ENCODE data around the gene TMEM86A. TPM values are rescaled to one million over a fixed set of nuclear protein-coding genes. Genes with fewer than 3 reads are reported as not detected.

TMEM86A gene, protein sequence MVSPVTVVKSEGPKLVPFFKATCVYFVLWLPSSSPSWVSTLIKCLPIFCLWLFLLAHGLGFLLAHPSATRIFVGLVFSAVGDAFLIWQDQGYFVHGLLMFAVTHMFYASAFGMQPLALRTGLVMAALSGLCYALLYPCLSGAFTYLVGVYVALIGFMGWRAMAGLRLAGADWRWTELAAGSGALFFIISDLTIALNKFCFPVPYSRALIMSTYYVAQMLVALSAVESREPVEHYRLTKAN
- 0.09 and 0.24 TPM in 2 replicates for total RNA-seq (2021)
- percentile 16 among the genes with signal in this experiment for Bru-seq, nascent RNA
- BruChase-seq, experiment 1, labeled RNA remaining after a 2-hour chase, result not detected
- BruChase-seq, experiment 2, labeled RNA remaining after a 6-hour chase, result percentile 10 among the genes with signal in this experiment
- long read RNA-seq, partial matches to known transcripts, result 0 of 1 reads
- long read RNA-seq, other reads (novel, unspliced or antisense), result 0 of 1 reads

DNA sequence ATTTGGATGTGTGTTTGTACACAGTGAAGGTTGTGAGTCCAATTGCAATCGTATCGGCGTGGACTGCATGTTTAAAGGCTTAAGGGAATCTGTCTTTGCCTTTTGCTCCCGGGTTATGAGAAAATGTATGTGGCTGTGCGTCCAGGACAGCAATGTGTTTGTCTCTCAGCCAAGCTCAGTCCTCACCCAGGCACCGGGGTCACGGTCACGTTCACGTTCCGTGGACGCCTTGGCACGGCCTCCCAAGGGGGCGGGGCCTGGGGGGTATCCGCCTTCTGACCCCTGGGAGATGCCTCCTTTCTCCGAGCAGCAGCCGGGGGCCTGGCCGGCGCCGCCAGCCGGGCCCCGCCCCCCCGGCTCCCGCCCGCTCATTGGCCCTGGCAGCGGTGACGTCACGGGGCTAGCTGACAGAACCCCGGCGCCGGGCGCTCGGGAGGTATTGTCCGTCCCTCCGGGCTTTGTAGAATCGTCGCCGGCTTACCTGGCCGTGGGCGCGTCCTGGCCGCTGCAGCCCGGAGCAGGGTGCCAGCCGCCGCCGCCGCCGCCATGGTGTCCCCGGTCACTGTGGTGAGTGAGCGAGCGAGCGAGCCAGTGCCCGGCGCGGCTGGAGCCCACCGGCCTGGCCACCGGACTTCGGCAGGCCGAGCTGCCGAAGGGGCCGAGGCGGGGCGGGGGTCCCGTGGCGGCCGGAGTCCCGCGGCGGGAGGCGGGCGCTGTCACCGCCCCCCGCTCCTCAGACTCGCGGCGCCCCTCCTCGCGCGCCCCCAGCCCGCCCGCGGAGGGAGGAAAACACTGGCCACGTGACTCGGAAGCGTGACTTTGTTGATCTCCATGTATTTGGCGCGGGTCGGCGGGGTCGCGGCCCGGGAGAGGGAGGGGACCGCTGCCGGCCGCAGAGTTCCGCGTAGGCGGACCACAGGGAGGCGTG lies at the start of gene TMEM86A:
Gene TMEM86A, plus strand, starts transcription at position 439 of the 928 bp plus-strand sequence. Its CDS starts 108 bp downstream, at position 547.
- DNase-seq (ENCODE audit: low spot score), result peak; percentile 81
- no peaks in the 10 kb centered on the region for H3K36me3 ChIP-seq (ENCODE audit: insufficient read depth, low read length, poor library complexity, severe bottlenecking)
- TF ChIP-seq, protein P1, sequence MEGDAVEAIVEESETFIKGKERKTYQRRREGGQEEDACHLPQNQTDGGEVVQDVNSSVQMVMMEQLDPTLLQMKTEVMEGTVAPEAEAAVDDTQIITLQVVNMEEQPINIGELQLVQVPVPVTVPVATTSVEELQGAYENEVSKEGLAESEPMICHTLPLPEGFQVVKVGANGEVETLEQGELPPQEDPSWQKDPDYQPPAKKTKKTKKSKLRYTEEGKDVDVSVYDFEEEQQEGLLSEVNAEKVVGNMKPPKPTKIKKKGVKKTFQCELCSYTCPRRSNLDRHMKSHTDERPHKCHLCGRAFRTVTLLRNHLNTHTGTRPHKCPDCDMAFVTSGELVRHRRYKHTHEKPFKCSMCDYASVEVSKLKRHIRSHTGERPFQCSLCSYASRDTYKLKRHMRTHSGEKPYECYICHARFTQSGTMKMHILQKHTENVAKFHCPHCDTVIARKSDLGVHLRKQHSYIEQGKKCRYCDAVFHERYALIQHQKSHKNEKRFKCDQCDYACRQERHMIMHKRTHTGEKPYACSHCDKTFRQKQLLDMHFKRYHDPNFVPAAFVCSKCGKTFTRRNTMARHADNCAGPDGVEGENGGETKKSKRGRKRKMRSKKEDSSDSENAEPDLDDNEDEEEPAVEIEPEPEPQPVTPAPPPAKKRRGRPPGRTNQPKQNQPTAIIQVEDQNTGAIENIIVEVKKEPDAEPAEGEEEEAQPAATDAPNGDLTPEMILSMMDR (conservative IDR thresholded peaks at IDR 0.05; ENCODE audit: low read depth, low read length), result no peak
- no peak for TF ChIP-seq EZH2 (IDR thresholded peaks at IDR 0.05; ENCODE audit: borderline replicate concordance, low read depth, low read length, poor library complexity, severe bottlenecking)
- no TSS peak for BruUV-seq (replicated peaks)
- peak within 1 kb of the TSS; percentile 59 for H3K4me3 ChIP-seq (ENCODE audit: low read depth, low read length, poor library complexity, severe bottlenecking)
- no peak within 1 kb of the TSS for H3K27ac ChIP-seq (ENCODE audit: low read depth, low read length, poor library complexity, severe bottlenecking)
- H3K9me3 ChIP-seq (ENCODE audit: low read depth, low read length, poor library complexity, severe bottlenecking), result no peaks in the 10 kb centered on the region
- ChIA-PET POLR2A (ENCODE audit: low non-redundant PET) (interaction anchor here (0.6 kb wide), 1 partner anchor 18 kb away, joined by 9 read pairs; no protein-coding TSS in a partner anchor), CTCF (no interaction called here)
- no peaks in the 10 kb centered on the region for H3K27me3 ChIP-seq (replicated peaks; ENCODE audit: insufficient read depth, low read depth, low read length, poor library complexity)
- intact Hi-C loops (cut with micrococcal nuclease; ENCODE audit: unreplicated experiment), result no loop called here
- H3K4me1 ChIP-seq (ENCODE audit: insufficient read depth, low read length, poor library complexity, severe bottlenecking), result no peaks in the 10 kb centered on the region

DNA sequence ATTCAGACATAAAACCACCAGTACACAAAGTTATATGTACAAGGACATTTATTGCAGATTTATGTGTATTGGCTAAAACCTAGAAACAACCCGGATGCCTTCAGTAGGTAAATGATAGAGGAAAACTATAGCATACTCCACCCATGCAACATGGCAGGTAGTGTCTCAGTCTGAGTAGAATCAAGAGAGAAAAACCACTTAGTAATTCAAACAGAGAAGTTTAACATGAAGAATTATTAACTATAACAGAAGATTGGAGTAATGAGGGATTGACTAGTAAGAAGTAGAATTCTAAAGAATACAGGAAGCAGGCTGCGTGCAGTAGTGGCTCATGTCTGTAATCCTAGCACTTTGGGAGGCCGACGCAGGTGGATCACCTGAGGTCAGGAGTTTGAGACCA lies 48.2 kb upstream of the TMEM86A start:
- no peak overlapping the region for H3K4me3 ChIP-seq (ENCODE audit: low read depth, low read length, poor library complexity, severe bottlenecking)
- H3K9me3 ChIP-seq (ENCODE audit: low read depth, low read length, poor library complexity, severe bottlenecking), result no peaks in the 10 kb centered on the region
- no peaks in the 10 kb centered on the region for H3K27me3 ChIP-seq (replicated peaks; ENCODE audit: insufficient read depth, low read depth, low read length, poor library complexity)
- DNase-seq (ENCODE audit: low spot score), result no peak
- H3K36me3 ChIP-seq (ENCODE audit: insufficient read depth, low read length, poor library complexity, severe bottlenecking), result no peaks in the 10 kb centered on the region
- no peak overlapping the region for H3K27ac ChIP-seq (ENCODE audit: low read depth, low read length, poor library complexity, severe bottlenecking)
- H3K4me1 ChIP-seq (ENCODE audit: insufficient read depth, low read length, poor library complexity, severe bottlenecking), result no peaks in the 10 kb centered on the region
- BruUV-seq (replicated peaks), result no TSS peak
- ChIA-PET CTCF (interaction anchor here (2.1 kb wide), 1 partner anchor 407 kb away, joined by 8 read pairs; no protein-coding TSS in a partner anchor), POLR2A (ENCODE audit: low non-redundant PET) (interaction anchor here (0.5 kb wide), 1 partner anchor 138 kb away, joined by 6 read pairs; no protein-coding TSS in a partner anchor)
- TF ChIP-seq, protein P1 (conservative IDR thresholded peaks at IDR 0.05; ENCODE audit: low read depth, low read length), result no peak
- TF ChIP-seq EZH2 (IDR thresholded peaks at IDR 0.05; ENCODE audit: borderline replicate concordance, low read depth, low read length, poor library complexity, severe bottlenecking), result no peak
- intact Hi-C loops (cut with micrococcal nuclease; ENCODE audit: unreplicated experiment), result loop anchor here (2.0 to 10.0 kb wide), 3 partner anchors 110 to 536 kb away; no protein-coding TSS in a partner anchor

Measured in A673 (cell line).